Loucy (cell line): Measurements from ENCODE around the gene AKR1D1.

ENCODE experiments used
- CTCF ChIP-seq: fragments of 200-600 bp; sonication (generic); conservative IDR thresholded peaks from 2 replicates; pipeline ENCODE4 v1.5.1; 2014; ENCODE audit warnings: mild to moderate bottlenecking, antibody characterized with exemption, low read length
- EZH2phosphoT487 ChIP-seq: fragments of 200-600 bp; IDR thresholded peaks from 2 replicates; pipeline ENCODE4 v1.6.1; 2018; ENCODE audit warnings: antibody characterized with exemption, mild to moderate bottlenecking, moderate library complexity, borderline replicate concordance

GRCh38 chr7:138127996-138128395 lies 51.7 kb downstream of the AKR1D1 start:
- TF ChIP-seq CTCF (no peak), EZH2phosphoT487 (no peak)
